K562 (cell line): ENCODE data around the gene TRAPPC2L. TPM values are rescaled to one million over a fixed set of nuclear protein-coding genes. Genes with fewer than 3 reads are reported as not detected.
A peak's percentile ranks its signal among the peaks of the same experiment; 100 is the strongest.

Source experiments
- CHD7 ChIP-seq: fragments of 200-600 bp; sonication (generic); IDR thresholded peaks from one replicate; pipeline ENCODE4 v1.6.1; 2012; ENCODE audit warnings: mild to moderate bottlenecking, low read depth, low read length, inconsistent platforms
- E2F6 ChIP-seq, 2 experiments: IDR thresholded peaks; 2 replicates each; pipeline ENCODE4 v1.6.1; 2011; ENCODE audit warnings: borderline replicate concordance in 1 of 2, control low read depth in 1 of 2, low read depth in 1 of 2, low read length in 1 of 2, mild to moderate bottlenecking in 1 of 2, mixed read lengths in 1 of 2, moderate library complexity in 1 of 2; ENCODE audit not compliant: insufficient read depth in 1 of 2, insufficient read length in 1 of 2, poor library complexity in 1 of 2, severe bottlenecking in 1 of 2; ENCODE audit errors: extremely low read depth in 1 of 2
- HCFC1 ChIP-seq: IDR thresholded peaks from 2 replicates; pipeline ENCODE4 v1.6.1; 2012; ENCODE audit warnings: low read depth, low read length, improper control_type of control experiment
- NFIC ChIP-seq: fragments of 450-650 bp; IDR thresholded peaks from 2 replicates; pipeline ENCODE4 v1.6.1; 2017; ENCODE audit warnings: mild to moderate bottlenecking, inconsistent platforms
- NR2F6 ChIP-seq: fragments of 450-650 bp; formaldehyde crosslinking; IDR thresholded peaks from 2 replicates; pipeline ENCODE4 v1.4.0; 2020; ENCODE audit warnings: mild to moderate bottlenecking
- RBM22 ChIP-seq: fragments of 200-400 bp; formaldehyde crosslinking; IDR thresholded peaks from 2 replicates; pipeline ENCODE4 v1.6.1; 2018; ENCODE audit warnings: low read length, low read depth; ENCODE audit not compliant: poor library complexity, severe bottlenecking
- SNAPC5 ChIP-seq: fragments of 250-450 bp; sonication (Bioruptor Pico); IDR thresholded peaks from 2 replicates; pipeline ENCODE4 v1.8.0; 2021; ENCODE audit warnings: moderate library complexity, mild to moderate bottlenecking, inconsistent platforms
- SOX6 ChIP-seq: fragments of 450-650 bp; IDR thresholded peaks from 2 replicates; pipeline ENCODE4 v1.6.1; 2014; ENCODE audit warnings: mild to moderate bottlenecking
- VEZF1 ChIP-seq: fragments of 200-800 bp; sonication (Bioruptor generic); IDR thresholded peaks from 2 replicates; pipeline ENCODE4 v1.6.1; 2017; ENCODE audit warnings: missing genetic modification characterization, missing compliant biosample characterization
- ZKSCAN3 ChIP-seq: fragments of 250-450 bp; sonication (Bioruptor Pico); IDR thresholded peaks from 2 replicates; pipeline ENCODE4 v1.4.0; 2020
- ZNF511 ChIP-seq: sonication (generic); formaldehyde crosslinking; IDR thresholded peaks from 2 replicates; pipeline ENCODE4 v1.8.0; 2022; ENCODE audit warnings: mild to moderate bottlenecking, missing genetic modification reagents
- ZNF778 ChIP-seq: fragments of 450-650 bp; formaldehyde crosslinking; IDR thresholded peaks from 2 replicates; pipeline ENCODE4 v1.4.0; 2020; ENCODE audit warnings: mild to moderate bottlenecking, moderate library complexity
- polyA plus RNA-seq, 8 experiments: library from polyadenylated mRNA; depleted of rRNA in 4 of 8; stranded (reverse) in 5 of 8; unstranded in 3 of 8; fragments of >200 nt; fragmentation: Nextera tagmentation in 2 of 8; fragmentation: Illumina TruSeq in 1 of 8; extraction: Ambion mirVana in 2 of 8; extraction: Trizol in 1 of 8; gene quantifications; 2 replicates each; pipeline versions ENCODE4 v1.2.1 to v1.2.3, GENCODE V29; 2011 to 2014; ENCODE audit warnings: inconsistent platforms in 1 of 8, missing spikeins in 1 of 8
- total RNA-seq, 7 experiments: library from RNA; depleted of rRNA in 6 of 7; stranded (reverse); fragments of >200 nt in 6 of 7; fragmentation: Illumina TruSeq in 2 of 7; extraction: Trizol in 2 of 7; gene quantifications; 2 replicates each; pipeline versions ENCODE4 v1.2.1 to v1.2.3, GENCODE V29; 2011 to 2021; ENCODE audit warnings: low replicate concordance in 1 of 7

TRAPPC2L gene
- total and polyA plus RNA-seq, 9 of the 15 experiments (the other 6 are each of a cell fraction or from before 2014, with no cell fraction given), result 60.4 to 398 (median 97.5) TPM

- peak; percentile 99 for TF ChIP-seq CHD7
- TF ChIP-seq ZNF778 (CRISPR knock-in tag), result no peak
- peak; percentile 87 for TF ChIP-seq NFIC
- peak; percentile 78 for TF ChIP-seq VEZF1 (CRISPR knock-in tag)
- TF ChIP-seq SNAPC5 (CRISPR knock-in tag), result no peak
- TF ChIP-seq HCFC1, result peak; percentile 51
- peak; percentile 65 to 87 for TF ChIP-seq E2F6 (IDR thresholded peaks at IDR 0.05; ENCODE audit: borderline replicate concordance in 1 of 2, extremely low read depth in 1 of 2, insufficient read depth in 1 of 2, insufficient read length in 1 of 2, low read depth in 1 of 2, low read length in 1 of 2, poor library complexity in 1 of 2, severe bottlenecking in 1 of 2)
- TF ChIP-seq ZNF511, result peak; percentile 17; the same call in 1 of the 2 replicates
- peak; percentile 79 for TF ChIP-seq RBM22
- TF ChIP-seq ZKSCAN3, result no peak
- no peak for TF ChIP-seq NR2F6 (CRISPR knock-in tag)
- TF ChIP-seq SOX6, result 0 out of 2 replicates have a peak, but pooled peaks have one; percentile 35
These were observed 45.0 kb upstream of the TRAPPC2L start, which contains the start of gene APRT (continued) for GRCh38 chr16:88811769-88812512.
